GM18519 (cell line): ENCODE data around the gene DIS3L2.
"Not testable (repeated sequence)": the region's sequence is repeated elsewhere in the genome, so short reads cannot be mapped to it uniquely, and the experiment has no call there.

Source experiments
- ATAC-seq: cut with Tn5 transposase; IDR thresholded peaks from one replicate; pipeline ENCODE4 v1.9.1; 2021; ENCODE audit warnings: mild to moderate bottlenecking, moderate library complexity; ENCODE audit not compliant: unreplicated experiment, low FRiP score

Gene DIS3L2

GRCh38 chr2:232286001-232286868 is 324.7 kb downstream of the DIS3L2 start:
- ATAC-seq, result no peak

- ATAC-seq, result no peak
Measured at GRCh38 chr2:232287316-232287715, 325.8 kb downstream of the DIS3L2 start.

DNA sequence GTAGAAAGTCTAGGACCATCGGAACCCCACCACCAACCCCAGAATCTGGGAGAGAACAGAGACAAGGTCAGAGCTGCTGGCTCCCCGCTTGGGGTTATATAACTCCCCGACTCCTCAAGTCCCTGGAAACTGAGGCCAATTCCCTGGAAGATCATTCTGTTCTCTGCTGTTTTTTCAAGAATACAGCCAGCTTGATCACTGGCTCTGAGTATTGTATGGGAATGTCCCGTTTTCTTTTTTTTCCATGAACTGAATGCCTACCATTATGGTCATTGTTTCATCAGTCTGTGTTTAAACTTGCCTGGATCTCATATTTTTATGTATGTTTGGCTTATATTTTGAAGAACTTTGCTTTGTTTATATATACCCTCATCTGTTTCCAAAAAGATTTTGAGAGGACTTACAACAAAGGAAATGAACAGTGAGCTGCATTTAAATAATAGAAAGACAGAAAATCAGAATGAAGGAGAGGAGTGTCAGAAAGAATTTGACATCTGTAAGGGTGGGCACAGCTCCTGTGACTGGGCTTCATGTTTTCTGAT is 327.0 kb downstream of the DIS3L2 start:
- no peak for ATAC-seq

DNA sequence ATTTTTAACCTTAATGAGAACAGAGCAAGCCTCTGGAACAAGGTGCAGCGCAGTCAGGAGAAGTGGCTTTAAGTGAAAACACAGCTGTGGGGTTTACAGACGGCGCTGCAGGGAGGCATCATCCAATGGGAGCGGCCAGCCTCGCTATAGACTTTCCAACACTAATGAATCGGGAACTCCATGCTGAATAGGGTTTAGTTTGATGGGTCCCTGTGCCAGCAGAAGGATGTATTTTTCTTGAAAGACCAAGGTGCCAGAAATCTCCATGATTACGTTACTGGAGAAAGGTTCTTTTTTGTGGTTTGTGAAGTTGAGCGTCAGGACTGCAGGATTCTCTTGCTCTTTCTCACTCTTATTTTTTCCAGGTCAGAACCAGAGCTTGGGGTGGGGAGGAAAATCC is 329.2 kb downstream of the DIS3L2 start:
- ATAC-seq, result no peak

DNA sequence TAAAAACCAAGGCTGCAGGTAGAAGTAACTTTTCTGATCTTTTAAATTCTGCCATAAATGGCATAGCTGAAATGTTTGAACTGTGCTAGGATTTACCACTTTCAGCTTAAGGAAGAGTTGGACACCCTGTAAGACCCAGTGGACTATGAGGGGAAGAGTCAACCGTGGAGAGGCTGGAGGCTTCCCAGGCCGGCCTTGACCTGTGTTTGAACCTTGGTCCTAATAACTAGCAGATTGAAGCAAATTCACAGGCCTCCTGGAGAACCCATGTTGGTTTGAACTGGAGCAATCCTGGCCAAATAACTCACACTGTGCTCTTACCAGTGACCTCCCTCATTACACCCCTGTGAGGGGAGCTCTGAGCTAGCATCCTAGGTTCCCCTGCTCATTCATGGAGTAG is 329.8 kb downstream of the DIS3L2 start:
- ATAC-seq, result no peak

GRCh38 chr2:232292395-232293154 is 331.1 kb downstream of the DIS3L2 start:
- no peak for ATAC-seq

GRCh38 chr2:232293191-232293590 is 331.7 kb downstream of the DIS3L2 start:
- no peak for ATAC-seq

DNA sequence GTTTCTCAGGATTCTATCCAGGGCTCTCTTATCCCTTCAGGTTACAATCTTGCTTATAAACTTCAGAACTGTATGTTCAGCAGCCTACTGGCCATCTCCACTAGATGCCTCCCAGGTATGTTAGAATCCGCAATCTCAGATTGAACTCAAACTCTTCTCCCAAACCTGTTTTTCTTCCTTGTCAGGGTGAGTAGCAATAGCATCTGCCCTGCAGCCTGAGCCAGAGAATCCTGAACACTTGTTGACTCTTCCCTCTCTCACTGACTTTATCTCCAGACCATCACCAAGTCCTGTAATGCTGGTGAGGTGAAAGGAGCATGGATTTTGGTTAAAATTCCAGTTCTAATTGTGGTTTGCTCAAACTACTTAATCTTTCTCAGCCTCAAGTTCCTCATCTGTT is 334.5 kb downstream of the DIS3L2 start:
- ATAC-seq, result no peak

DNA sequence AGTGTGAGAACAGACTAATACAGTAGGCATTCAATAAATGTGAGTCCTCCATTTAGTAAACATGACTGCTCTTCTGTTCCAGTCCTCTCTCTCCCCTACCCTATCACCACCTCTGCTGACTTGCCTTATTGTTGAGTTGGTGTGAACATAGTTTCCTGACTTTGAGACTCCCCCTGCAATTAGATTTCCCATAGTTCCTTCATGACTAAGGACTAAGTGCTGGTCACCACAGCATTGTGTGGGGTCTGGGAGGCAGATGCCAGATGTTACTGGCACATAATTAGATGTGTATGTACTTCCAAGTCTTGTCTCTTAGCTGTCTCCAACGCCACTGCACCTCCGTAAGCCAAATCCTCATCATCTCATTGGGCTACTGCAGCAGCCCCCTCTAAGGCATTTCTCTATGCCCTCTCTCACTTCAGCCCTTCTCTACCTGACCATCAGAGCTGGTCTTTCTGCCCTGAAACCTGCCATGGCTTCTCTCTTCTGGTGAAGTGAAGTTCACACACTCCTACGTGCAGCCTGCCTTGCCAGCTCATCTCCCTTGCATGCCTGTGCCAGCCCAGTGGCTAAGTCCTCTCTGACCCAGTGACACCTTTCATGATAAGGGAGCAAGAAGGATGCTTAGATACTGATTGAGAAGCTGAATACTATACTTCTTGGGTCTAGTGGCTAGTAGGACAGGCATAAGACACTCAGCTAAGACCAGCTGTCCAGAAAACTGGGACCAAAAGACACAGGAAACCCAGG is 335.4 kb downstream of the DIS3L2 start:
- ATAC-seq, result no peak

- ATAC-seq, result no peak
Measured at GRCh38 chr2:232299084-232299483, 337.6 kb downstream of the DIS3L2 start.

DNA sequence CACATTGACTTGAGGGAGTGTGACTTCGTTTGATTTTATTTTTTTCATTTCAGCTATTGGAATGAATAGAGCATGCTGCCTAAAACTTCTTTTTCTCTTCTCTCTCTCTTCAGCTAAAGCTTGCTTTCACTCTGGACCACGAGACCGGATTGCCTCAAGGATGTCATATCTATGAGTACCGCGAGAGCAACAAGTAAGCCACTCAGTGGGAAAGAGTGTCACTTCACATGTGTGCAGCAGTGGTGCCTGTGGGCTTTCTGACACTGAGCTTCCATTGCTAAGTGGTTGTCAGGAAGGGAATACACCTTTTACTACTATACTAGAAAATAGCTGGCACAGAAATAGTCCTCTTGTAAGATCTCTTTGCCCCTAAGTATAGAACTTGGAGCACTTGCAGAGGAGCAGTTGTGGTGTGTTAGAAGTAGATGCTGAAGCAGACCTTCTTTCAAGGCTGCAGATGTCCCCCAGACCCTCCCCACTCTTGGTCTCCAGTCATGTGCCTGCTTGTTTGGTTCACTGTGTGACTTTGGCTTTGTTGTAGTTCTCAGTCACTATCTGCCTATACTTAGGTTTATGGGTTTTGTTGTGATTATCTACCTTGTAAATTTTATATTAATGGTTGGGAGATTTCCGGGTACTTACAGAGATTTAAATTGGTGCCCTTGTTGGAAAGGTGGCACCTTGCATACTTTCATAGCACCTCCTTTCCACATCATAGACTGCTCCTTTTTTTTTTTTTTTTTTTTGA is 338.6 kb downstream of the DIS3L2 start:
- ATAC-seq, result no peak

GRCh38 chr2:232300894-232301387 is 339.4 kb downstream of the DIS3L2 start:
- ATAC-seq, result no peak

GRCh38 chr2:232304236-232304635 is 342.7 kb downstream of the DIS3L2 start:
- no peak for ATAC-seq

GRCh38 chr2:232306741-232307305 is 345.3 kb downstream of the DIS3L2 start:
- no peak for ATAC-seq

GRCh38 chr2:232307854-232308253 is 346.3 kb downstream of the DIS3L2 start:
- ATAC-seq, result no peak

DNA sequence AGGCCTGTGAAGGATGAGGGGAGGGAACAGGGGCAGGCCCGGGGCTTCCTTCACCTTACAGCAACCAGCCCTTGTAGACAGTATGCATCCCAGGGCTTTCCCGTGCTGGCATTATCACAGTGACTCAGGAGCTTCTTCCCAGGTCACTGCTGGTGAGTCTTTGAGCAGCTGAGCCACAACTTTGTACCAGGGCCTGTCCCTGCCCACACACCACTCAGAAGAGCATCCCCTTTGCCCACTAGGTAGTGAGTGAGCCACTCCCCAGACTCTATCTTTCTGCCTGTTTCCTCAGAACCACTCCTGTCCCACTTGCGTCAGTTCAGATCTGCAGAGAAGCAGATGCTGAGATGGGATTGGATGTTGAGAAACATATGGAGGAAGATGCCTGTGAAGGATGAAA is 347.5 kb downstream of the DIS3L2 start:
- ATAC-seq, result no peak

- ATAC-seq, result no peak
Measured at GRCh38 chr2:232309592-232309991, 348.1 kb downstream of the DIS3L2 start.

DNA sequence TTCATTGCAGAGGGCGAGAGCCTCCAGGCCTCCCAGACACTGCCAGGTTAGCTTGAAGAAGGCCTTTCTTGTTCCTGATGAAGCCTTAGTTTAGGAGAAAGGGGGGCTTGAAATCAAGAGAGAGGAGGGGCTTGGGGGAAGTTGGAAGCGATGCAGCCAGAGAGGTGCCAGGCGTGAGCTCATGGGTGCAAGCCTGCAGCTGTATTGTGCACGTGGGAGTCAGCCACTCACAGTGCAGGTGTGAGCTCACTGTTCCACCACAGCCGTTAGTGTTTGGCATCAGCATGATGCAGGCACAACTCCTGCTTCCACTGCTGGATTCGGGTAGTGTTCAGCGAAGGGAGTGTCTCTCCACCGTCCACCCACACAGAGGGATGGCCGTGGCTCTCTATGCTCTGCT is 348.6 kb downstream of the DIS3L2 start:
- ATAC-seq, result no peak

DNA sequence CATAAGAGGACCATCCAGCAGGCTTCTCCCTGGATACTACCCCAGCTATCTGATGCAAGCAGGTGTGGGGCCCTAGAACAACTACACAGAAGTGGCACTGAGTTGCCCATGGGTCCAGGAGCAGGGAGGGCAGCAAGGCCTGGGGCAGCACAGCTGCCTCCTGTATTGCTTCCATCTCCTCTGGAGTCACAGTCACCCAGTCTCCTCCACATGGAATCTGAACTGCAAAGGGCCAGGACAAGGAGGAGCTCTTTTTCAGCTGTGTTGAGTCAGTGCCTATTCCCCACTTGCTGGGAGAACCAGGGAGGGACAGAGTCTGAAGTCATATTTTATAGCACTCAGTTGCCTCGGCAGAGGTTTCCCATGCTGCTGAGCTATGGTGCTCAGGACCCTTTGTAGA is 349.2 kb downstream of the DIS3L2 start:
- no peak for ATAC-seq

DNA sequence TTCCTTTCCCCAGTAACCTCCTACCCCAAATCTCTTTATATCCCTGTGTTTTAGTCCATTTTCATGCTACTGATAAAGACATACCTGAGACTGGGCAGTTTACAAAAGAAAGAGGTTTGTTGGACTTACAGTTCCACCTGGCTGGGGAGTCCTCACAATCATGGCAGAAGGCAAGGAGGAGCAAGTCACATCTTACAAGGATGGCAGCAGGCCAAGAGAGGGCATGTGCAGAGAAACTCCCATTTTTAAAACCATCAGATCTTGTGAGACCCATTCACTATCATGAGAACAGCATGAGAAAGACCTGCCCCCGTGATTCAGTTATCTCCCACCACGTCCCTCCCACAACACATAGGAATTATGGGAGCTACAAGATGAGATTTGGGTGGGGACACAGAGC is 352.1 kb downstream of the DIS3L2 start:
- not testable (repeated sequence) for ATAC-seq
